Measurements from ENCODE around the gene RYR2.

- peak in 5 of 6 experiments; percentile 5 to 20 (median 13) for TF ChIP-seq CTCF (IDR thresholded peaks at IDR 0.05)
- TF ChIP-seq POLR2A (IDR thresholded peaks at IDR 0.05), result no peak
Observed at GRCh38 chr1:237814319-237814924, 772.4 kb downstream of the RYR2 start.
